NCI-H128 (cell line): ENCODE results near the gene PTTG1IP.
"Not testable (repeated sequence)": the region's sequence is repeated elsewhere in the genome, so short reads cannot be mapped to it uniquely, and the experiment has no call there.

Experiments
- DNase-seq: peaks from one replicate; lab custom pipeline; 2025; ENCODE audit not compliant: unreplicated experiment; lab: John Stamatoyannopoulos, UW

PTTG1IP gene

DNA sequence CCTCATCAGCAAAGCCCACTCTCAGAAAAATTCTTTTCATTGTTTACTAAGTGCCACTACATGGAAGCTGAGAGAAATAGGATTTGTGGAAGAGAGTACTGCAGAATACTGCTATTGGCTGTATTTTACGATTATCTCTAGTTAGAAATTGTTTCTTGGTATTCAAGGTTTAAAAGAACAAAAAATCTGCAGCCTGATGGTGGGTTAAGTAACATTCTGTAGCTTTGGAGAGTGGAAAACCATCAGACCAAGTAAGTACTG is 27.3 kb downstream of the PTTG1IP start:
- DNase-seq, result no peak

DNA sequence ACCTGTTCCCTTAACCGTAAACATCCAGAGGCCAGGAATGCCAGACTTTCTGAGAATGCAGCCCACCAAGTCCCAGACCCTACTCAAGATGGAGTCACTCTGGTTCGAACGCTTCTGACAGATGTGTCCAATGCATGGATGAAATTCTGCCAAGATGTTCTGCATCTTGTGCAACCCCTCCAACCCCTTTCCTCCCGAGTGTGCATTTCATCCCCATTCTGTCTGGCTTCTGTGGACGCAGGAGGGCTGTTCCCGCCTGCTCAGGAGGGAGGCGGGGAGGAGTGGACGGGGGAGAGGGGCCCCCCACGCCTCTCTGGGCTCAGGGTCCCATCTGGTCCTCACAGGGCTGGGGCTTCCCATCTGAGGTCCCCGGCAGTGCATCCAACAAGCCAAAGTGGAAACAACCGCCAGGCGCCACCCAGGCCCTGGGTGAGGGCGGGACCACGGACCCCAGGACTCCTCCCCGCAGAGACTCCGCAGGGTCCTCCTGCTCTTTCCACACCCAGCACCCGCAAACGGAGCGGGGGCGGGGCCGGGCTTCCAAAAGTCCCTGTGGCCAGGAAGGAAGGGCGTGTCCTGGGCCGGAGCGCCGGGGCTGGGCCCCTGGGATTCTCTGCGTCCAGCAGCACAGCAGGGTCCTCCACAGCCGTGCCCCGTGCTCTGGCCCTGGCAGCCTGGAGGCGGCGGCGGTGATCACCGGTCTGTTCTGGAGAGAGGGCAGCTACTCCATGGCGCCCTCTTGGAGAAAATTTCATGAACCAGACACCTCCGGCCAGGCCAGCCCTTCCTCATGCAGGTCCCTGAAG is 27.9 kb downstream of the PTTG1IP start:
- DNase-seq, result no peak

DNA sequence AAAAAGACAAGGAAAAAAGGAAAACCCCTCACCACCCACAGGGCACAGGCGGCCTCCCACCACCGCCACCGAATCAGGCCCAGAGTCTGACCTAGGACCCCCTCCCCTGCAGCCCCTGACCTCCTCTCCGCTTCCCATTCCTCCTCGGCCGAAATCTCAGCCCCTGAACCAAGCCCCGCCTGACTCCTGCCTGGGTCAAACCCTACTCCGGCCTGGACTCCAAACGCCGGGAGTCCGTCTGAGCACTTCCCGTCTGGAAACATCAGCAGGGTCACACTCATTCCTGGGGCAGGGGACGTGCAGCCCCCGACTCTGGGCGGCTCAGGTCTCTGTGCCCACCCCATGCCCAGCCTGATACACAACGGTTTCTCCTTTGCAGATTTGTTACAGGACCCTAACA is 29.2 kb downstream of the PTTG1IP start:
- no peak for DNase-seq

DNA sequence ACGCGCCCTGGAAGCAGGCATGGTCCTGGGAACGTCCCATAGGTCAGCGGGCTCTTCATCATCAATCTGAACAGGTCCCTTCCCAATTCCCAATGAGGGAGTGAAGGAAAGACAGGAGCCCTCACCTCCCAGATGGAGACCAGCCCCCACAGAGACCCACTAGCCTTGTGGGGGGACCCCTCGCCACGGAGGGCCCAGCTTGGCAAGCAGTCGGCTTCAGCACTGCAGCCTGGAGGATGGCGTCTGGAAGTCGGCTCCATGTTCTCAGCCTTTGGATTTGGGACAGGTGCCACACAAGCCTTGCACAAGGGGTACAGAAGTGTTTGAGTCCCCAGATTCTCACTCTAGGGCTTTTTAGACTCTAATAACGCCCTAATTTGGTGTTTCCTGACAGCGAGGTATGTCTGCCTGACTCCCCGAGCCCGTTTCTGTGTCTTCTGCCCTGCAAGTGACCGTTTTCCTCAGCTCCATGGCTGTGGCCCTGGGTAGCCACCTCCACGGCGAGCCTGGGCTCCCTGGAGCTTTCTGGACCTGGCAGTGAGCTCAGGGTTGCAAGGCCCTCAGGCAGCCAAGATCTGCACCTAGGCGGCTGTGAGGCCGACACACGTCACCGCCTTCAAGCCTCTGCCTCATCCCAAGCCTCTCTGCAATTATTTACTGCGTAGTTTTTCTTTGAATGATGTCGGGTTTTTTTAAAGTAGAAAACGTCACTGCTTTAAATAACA is 30.6 kb downstream of the PTTG1IP start:
- DNase-seq, result no peak

DNA sequence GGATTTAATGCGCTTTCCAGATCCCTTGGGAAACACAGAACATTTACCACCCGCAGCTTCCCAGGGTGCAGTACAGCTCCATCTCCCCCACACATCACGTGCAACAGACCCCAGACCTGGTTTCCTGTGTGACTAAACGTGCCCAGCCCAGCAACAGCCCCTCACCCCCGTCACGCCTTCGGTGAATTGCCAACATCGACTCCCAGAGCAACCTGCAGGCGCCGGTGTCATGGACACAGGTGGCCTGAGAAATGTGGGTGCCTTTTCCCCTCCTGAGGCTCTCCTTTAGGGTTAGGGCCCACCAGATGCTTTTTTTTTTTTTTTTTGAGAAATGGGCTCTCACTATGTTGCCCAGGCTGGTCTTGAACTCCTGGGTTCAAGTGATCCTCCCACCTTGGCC is 31.4 kb downstream of the PTTG1IP start:
- no peak for DNase-seq

DNA sequence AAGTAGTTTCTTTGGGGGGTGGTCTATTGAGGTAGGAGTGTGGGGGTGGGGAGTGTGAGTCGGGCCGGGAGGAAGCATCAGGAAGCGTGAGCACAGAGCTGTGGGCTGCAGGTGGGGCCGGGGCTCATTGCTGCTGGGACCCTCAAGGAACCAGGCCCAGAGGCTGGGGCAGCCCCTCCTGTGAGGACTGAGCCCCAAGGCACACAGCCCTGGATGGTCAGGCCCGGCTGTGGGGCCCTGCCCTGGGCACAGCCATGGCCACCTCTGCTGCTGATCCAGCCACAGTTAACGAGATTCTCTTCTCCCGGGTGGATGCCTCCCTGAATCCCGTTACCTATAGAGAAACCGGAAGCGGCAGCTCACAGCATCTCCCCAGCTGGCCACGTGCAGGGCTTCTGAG is 32.7 kb downstream of the PTTG1IP start:
- no peak for DNase-seq

DNA sequence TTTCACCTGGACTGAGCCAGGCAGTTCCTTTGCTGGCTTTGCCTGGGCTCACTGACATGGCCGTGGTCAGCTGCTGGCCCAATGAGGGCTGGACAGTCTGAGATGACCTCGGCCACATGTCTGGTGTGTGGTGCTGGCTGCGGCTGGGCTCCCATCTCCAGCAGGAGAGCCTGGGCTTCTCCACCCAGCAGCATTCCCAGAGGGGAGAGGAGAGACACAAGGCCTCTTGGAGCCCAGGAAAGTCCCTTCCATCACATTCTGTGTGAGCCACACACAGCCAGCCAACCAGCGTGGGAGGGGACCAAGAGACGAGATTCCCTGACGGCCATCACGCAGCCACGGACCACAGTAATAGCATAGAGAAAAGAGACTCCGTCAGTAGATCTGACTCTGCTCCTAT is 34.5 kb downstream of the PTTG1IP start:
- DNase-seq, result no peak

DNA sequence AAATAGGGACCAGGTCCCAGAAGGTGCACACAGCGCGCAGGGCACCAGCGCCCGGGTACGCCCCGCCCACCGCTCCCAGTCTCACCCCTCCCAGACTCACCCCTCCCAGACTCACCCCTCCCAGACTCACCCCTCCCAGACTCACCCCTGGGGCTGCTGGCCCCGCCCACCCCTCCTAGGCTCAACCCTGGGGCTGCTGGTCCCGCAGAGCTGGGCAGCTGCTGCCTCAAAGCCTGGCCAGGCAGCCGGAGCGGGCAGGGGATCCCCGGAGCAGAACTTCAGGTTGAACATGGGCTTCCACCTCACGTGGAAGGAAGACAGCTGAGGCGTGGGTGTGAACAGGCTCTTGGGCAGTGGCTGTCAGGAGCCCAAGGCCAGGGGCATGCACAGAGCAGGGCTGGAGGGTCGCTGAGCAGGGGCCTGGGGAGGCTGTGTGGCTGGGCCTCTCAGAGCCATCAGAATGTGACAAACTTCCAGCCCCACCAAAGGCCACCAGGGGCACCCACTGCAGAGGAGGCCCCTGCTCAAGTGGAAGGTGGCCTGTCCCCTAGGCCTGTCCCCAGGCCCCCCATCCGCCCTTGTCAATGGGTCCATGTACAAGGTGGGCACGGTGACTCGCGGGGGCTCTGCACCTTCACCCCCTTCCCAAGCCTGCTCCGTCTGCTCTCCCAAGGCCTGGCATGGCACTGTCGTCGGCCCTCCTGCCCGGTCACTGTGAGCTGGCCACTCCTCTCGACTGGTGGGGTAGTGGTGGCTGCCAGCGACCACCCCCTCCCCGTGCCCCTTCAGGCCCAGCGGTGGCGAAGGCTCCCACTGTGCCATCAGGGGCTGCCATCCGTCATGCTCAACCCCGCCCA is 35.2 kb downstream of the PTTG1IP start:
- no peak for DNase-seq

DNA sequence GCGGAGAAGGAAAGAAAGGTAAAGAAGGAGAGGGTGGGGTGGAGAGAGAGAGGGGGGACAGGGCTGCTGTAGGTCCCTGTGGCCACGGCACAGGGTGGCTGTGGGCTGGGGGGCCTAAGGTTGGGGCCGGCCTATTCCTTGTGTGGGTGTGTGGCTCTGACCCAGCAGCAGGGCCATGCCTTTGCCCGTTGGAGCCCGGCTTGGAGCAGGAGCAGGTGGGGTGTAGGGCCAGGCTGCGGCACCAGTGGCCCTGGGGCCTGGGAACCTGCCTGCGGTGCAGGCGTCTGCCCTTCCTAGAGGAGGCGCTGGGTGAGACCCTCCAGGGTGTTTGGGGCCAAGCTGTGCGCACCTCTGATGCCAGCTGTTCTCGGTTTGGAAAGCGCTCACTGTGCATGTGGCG is 36.0 kb downstream of the PTTG1IP start:
- DNase-seq, result no peak

DNA sequence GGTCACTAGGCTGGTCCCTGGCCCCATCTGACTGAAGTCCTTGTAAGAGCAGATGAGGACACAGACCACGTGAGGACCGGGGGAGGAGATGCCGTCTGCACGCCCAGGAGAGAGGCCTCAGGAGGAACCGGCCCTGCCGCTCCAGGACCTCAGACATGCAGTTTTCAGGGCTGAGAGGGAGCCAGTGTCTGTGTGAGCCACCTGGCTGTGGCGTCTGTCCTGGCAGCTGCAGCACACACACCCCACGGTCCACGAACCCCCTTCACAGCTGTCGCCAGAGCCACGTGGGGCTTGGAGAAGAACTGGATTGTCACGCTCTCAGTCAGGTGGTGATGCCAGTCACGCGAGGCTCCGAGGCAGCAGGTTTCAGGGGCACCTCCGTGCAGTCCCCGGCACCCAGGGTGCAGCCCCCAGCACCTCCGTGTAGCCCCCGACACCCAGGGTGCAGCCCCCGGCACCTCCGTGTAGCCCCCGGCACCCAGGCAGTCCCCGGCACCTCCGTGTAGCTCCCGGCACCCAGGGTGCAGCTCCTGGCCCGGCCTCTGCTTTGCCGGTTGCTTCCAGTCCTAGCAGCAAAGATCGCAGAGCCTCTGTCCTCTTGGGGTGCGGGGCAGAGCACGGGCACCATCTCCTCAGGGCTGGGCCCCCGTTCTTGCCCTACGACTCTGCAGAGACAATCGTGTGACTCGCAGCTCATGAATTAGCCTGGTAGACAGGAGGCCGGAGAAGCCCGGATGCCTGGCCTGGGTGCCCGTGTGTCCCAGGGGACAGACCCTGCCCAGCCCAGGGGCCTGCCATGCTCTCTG is 36.6 kb downstream of the PTTG1IP start:
- DNase-seq, result no peak

DNA sequence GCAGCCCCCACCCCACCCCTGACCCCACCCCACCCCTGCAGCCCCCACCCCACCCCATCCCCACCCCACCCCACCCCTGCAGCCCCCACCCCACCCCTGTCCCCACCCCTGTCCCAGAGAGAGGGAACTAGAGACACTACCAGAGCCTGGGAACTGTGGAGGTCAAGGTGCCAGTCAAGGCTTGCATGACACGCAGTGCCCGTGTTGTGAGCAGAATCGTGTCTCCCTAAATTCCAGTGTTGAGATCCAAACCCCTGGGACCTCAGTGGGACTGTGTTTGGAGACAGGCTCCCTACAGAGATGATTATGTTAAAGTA is 37.2 kb downstream of the PTTG1IP start:
- no peak for DNase-seq

DNA sequence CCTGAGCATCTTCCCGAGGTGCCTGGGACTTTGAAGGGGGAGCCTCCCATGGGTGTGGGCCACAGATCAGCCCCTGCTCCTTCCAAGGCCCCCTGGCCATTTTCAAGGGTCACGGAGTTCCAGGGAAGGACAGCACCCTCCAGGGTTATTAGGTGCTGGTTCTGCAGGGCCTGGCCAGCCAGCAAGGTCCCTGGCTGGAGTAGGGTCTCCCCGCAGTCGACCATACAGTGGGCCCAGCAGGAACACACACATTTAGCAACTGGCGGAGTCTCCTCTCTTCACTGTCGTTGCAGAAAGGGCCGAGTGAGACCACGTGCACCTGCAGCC is 37.9 kb downstream of the PTTG1IP start:
- DNase-seq, result no peak

DNA sequence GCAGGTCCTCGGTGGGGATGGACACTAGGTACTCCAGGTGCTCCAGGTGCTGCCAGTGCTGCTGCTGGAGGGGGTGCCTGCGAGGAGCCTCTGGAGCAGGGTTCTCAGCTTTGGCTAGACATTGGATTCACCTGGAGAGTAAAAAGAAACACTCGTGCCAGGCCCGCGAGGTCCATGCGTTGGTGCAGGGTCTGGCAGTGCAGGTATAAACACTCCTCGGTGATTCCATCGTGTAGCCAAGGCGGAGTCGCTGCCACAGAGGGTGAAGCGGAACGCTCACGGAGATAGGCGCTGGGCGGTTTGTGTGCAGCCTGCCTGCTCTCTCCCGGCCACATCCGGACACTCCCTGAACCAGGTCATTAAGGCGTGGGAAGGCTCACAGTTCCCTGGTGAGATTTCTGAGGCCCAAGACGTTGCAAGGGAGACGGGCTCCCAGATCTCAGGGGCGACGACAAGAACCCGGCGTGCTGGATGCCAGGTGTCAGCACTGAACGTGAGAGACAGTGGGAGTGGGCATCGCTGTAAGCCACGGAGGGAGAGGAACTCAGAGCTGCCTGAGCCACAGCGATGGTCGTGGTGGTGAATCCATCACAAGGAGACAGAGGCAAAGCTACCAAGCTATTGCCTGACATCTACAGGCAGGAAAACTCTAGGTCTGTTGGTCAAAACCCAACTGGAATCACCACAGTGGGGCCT is 38.4 kb downstream of the PTTG1IP start:
- no peak for DNase-seq

DNA sequence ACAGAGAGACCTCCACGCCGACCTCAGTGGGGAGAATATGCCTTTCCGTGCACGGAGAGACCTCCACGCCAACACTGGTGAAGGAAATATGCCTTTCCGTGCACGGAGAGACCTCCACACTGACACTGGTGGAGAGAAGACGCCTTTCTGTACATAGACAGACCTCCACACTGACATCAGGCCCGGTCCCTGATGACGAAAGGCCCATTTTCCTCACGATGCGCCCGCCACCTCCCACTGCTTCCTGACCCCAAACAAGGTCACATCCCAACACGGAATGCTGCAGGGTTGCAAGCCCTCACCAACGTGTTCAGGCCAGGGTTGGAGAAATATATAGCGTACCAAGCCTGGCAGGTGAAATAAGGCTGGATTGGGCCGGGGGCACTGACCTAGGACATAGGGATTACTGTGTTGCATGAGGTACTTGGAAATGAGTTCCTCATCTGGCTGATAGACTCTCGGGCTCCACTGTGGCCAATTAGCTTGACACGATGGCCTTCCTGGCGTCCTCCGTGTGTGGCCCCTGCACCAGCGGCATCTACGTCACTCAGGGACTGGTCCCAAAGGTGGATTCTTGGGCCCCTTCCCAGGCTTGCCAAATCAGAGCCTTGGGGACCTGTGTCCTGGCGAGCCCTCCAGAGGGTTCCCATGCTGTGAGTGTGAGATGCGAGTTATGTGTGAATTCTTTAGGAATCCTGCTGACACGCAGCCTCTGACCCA is 39.1 kb downstream of the PTTG1IP start:
- no peak for DNase-seq

DNA sequence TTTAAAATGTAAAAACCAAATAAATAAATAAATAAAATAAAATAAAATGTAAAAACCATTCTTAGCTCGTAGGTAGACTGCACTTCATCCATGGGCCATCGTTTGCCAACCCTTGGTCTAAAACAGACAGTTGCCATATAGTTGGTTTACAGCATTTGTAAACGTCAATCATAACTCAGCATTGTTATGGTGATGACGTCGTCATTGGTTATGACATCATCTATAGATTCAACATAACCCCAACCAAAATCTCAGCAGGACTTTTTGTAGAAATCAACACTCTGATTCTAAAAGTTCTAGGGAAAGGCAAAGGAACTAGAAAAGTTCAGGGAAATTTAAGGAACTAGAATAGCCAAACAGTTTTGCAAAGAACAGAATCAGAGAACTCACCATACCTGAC is 39.8 kb downstream of the PTTG1IP start:
- DNase-seq, result no peak

DNA sequence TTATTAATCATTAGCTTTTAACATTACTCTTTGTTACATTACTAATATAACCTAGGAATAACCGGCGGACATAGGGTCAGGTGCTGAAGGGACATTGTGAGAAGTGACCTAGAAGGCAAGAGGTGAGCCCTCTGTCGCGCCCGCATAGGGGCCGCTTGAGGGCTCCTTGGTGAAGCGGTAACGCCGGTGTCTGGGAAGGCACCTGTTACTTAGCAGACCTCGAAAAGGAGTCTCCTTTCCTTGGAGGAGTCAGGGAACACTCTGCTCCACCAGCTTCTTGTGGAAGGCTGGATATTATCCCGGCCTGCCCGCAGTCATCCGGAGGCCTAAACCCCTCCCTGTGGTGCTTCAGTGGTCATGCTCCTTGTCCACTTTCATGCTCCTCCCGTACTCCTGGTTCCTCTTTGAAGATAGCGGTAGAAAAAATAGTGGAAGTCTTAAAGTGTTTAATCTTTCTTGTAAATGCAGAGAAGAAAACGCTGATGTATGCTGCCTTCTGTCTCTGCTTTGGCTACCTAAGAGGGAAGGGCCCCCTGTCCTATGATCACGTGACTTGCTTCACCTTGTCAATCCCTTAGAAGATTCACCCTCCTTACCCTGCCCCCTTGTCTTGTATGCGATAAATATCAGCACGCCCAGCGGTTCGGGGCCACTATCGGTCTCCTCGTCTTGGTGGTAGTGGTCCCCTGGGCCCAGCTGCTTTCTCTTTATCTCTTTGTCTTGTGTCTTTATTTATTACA is 40.8 kb downstream of the PTTG1IP start:
- DNase-seq, result not testable (repeated sequence)

DNA sequence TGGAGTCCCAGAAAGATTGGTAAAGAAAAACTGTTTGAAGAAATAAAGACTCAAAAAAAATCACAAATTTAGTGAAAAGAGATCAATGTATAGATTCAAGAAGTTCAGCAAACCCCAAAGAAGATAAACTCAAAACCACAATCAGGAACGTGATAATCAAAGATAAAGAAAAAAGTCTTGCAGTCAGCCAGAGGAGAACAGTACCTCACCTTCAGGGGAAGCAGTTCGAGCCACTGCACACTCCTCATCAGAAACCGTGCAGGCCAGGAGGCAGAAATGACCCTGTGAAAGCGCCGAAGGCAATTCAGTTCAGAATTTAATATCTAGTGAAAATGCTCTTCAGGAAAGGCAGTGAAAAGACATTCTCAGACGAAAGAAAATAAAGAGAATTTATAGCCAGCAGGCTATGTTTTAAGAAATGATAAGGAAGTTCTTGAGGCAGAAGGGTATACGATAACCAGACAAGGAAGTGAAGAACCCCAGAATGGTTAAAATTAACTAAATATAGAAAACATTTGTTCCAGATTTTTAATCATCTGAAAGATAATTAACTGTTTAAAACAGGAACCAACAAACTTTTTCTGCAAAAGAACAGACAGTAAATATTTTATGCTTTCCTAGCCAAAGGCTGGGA is 42.1 kb downstream of the PTTG1IP start:
- DNase-seq, result no peak

DNA sequence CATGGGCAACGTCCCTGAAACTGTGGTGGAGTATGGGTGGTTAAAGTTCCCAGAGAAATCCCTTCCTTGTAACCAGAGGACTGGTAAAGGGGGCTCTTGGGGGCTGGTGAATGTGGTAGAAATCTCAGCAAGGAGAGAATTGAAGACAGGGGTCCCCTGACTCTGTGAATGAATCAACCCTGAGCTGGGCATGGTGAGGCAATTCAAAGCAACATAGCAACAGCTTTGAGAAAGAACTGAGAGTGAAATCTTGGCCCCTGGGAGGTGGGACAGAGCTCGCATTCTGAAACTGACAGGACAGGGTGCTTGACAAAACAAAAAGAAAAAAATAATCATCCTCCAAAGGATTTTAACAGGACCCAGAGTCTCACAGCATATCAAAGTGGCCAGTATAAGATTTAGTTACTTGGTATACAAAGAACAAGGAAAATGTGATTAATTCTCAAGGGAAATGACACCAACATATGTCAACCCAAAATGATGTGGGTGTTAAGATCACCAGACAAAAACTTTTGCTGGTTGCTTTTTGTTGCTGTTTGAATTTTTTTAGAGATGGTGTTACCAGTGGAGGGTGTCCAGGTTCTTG is 43.9 kb downstream of the PTTG1IP start:
- DNase-seq, result no peak
